Tongue (tissue), 2 donors: ENCODE measurements around the gene GCC2. TPM values are rescaled to one million over a fixed set of nuclear protein-coding genes. Genes with fewer than 3 reads are reported as not detected.
A peak's percentile ranks its signal among the peaks of the same experiment; 100 is the strongest.
"Not testable (repeated sequence)": the region's sequence is repeated elsewhere in the genome, so short reads cannot be mapped to it uniquely, and the experiment has no call there.

Source experiments
- DNase-seq: peaks from one replicate; pipeline ENCODE4 v3.0.0-alpha.2; 2015
- total RNA-seq: library from RNA; depleted of rRNA; stranded (reverse); fragments of >200 nt; gene quantifications from one replicate; pipeline ENCODE4 v1.2.3, GENCODE V29; 2014

GCC2 gene
- total RNA-seq, 1 donor from 2014 or later: 43.1 TPM

DNA sequence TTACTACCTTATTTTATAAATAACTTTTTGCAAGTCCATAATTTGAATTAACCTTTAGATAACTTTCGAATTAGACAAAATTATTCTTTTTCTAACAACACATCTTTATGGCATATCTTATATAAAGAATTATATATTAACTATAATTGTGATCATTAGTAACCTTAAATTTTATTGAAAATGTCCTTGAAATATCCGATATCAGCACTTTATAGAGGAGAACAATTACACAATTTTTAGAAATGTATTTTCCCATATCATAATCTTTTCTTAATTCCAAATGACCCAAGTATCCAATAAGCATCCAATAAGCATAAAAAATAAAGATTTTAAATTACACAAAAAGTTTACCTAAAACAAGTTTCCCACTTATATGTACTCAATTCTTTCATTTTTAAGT, 7.3 kb upstream of the GCC2 start:
- DNase-seq: no peak

DNA sequence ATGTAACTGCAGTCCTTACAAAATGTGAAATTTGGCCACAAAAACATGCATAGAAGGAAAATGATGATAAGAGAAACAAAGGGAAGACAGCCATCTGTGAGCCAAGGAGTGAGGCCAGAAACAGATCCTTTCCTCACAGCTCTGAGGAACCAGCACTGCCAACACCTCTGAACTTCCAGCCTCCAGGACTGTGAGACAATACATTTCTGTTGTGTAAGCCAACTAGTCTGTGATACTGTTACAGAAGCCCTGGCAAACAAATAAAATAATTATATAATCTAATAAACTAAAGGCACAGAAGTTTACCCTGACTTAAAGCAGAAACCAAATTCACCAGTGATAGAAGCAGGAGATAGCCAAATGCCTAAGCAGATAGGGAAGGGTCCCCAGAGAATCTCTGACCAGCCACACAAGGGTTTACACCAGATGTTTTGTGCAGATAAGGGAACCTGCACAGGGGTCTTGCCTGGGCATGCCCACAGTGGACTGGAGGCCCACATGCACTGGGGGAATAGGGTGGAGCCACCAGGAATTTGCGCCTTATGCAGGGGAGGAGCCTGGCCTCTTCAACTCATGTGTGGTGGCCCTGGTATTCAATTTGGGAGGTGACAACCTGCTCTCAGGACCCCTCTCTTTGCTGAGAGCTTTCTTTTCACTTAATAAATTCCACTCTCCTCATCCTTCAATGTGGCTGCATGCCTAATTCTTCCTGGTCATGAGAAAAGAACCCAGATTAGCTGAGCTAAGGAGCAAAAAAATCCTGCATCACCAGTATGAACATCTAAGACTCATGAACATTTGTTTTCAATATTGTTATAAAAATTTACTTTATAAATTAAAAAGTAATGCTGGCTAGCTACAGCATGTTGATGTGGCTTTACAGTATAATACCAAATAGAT, 3.8 kb upstream of the GCC2 start:
- DNase-seq: no peak

DNA sequence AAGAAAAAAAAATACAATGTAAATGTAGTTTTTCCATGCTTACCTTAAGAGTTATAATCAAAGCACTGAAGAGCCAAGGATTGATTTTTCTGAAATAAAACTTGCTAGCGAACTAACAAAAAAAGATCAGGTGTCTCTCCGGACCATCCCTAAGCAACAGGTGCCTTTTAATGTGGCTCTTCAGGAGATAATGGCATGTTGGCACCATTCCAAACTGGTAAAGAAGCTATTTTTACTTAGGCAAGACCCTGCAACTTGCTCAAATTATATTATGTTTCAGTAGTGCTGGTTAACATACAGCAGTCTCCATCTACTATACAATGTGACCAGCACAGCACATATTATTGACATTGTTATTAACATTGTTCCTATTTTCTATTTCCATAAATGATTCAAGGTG, 2.3 kb upstream of the GCC2 start:
- peak; percentile 14 for DNase-seq

DNA sequence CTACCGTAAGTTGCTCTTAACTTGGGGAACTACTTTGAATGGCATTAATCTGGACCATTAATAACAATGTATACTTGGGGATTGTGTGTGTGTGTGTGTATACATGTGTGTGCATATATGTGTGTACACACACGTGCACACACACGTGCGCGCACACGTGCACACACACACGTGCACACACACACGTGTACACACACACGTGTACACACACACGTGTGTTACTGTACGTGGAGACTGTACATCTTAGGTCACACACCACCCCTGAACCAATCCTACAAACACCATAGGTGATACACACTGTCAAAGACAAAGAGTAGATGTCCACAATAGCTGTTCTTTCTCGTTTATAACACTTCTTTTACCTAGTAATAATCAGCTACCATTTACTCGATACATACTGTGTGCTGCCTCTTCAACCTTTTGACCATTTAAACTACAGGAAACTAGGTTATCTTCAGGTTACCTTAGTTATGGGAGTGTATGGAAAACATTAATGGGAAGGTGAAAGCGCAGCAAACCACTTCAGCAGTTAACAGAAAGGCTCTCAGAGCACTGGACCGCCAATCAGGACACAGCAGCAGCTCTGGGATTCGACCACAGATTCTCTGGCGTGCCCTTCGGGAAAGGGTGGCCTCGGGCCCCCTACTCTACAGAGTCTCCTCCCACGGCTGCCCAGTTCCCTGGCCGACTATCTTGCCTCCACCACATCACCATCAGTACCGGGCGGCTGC, 894 bp upstream of the GCC2 start:
- no peak for DNase-seq

DNA sequence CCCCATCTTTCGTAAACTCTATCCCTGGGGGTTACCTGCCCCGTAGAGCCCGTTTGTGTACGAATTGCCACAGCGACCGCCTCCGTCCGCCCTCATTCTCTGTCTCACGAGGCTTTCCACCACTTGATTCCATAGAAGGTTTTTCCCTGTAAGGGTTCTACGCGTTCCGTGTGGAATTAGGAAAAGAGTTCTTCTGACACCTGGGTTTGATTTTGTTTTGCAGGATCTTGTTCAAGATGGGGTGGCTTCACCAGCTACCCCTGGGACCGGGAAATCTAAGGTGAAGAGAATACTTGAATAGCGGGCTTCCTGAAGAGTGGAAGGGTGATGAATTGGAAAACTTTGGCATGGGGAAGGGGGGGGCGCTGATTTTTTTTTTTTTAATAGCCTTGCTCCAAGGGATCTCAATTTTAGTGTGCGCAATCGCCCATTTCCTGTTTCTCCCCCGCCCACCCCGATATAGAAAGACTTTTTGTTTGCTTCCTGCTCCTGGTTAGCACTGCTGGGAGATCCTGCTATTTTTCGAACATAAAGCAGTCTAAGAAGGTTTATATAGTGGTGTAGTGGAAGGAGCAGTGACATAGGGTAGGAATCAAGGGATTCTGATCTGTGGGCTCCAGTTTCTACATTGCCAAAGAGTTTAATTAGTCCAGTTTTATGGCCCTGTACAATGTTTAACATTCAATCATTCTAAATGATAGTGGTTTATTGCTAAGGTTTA, 564 bp downstream of the GCC2 start:
- DNase-seq: peak; percentile 61

DNA sequence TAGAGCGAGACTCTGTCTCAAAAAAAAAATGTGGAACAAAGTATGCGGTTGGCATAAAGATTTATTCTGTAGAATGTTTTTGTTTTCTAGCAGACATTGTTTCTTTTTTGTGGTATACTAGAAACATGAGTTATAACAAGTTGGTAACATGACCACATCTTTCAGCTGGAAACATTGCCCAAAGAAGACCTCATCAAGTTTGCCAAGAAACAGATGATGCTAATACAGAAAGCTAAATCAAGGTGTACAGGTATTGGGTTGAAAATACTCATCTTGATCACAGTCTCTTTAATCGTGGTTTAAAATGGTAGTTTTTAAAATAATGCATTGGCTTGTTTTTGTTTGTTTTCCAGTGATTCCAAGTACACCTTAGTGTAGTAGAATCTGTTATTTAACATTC, 1.9 kb downstream of the GCC2 start:
- no peak for DNase-seq

DNA sequence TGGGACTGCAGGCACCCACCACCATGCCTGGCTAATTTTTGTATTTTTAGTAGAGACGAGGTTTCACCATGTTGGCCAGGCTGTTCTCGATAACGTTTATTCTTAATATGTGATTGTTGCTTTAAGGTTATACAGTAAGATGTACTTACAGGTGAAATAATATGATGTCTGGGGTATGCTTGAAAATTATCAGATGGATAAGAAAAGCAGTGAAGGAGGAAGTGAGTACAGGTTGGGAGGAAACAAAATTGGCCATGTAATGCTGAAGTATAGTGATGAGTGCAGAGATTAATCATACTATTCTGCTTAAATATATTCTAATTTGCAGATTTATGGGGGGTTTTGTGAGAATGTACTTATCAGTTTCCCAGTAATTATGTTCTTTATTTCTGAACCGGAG, 3.0 kb downstream of the GCC2 start:
- DNase-seq: no peak

DNA sequence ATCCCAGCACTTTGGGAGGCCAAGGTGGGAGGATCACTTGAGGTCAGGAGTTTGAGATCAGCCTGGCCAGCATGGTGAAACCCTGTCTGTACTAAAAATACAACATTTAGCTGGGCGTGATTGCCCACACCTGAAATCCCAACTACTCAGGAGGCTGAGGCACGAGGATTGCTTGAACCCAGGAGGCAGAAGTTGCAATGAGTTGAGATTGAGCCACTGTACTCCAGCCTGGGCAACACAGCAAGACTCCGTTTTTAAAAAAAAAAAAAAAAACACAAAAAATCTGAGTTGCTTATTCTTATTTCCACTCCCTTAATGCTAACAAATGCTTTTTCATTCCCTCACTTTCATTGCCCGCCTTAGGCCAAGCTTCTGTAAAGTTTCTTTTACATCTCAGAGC, 4.5 kb downstream of the GCC2 start:
- DNase-seq: not testable (repeated sequence)

DNA sequence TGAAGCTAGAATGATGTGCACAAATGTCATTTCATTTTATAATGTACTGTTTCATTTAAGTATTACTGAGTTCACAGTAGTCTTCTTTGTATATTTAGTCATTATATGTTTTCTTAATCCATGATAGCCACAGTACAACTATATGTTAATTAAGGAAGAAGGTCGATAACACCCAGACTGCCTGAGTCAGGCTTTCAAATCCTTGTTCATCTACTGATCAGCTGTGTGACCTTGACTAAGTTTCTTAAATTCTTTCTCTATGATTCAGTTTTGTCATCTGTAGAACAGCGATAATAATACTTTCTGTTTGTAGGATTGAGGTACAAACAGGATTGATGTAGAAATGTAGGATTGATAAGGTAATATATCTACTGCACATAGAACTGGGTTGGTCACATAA, 5.4 kb downstream of the GCC2 start:
- DNase-seq: no peak

DNA sequence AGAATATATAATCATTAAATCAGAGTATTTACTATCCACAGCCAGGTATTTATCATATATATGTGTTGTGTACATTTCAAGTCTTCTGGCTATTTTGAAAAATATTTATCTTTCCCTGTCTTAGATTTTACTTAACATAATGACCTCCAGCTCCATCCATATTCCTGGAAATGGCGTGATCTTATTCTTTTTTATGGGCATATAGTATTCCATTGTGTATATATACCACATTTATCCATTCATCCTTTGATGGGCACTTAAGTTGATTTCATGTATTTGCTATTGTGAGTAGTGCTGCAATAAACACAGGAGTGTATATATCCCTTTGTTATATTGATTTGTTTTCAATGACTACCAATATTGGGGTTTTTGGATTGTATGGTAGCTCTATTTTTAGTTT, 6.6 kb downstream of the GCC2 start:
- DNase-seq: no peak

DNA sequence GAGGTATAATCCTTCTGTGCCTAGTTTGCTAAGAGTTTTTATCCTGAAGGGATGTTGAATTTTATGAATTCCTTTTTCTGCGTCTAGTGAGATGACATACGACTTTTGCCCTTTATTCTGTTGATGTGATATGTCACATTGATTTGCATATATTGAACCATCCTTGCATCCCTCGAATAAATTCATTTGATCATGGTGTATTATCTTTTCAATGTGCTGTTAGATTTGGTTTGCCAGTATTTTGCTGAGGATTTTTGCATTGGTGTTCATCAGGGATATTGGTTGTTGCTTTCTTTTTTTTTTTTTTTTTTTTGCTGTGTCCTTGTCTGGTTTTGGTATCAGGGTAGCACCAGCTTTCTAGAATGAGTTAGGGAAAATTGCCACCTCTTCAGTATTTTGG, 9.1 kb downstream of the GCC2 start:
- DNase-seq: no peak

DNA sequence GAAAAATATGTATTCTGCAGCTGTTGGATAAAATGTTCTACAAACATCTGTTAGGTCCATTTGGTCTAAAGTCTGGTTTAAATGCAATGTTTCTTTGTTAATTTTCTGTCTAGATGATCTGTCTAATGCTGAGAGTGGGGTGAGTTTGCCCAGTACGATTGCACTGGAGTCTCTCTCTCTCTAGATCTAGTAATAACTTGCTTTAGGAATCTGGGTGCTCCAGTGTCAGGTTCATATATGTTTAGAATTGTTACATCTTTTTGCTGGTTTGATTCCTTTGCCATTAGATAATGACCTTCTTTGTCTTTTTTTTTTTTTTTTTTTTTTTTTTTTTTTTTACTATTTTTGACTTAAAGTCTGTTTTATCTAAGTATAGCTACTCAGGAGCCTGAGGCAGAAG, 10.4 kb downstream of the GCC2 start:
- no peak for DNase-seq

DNA sequence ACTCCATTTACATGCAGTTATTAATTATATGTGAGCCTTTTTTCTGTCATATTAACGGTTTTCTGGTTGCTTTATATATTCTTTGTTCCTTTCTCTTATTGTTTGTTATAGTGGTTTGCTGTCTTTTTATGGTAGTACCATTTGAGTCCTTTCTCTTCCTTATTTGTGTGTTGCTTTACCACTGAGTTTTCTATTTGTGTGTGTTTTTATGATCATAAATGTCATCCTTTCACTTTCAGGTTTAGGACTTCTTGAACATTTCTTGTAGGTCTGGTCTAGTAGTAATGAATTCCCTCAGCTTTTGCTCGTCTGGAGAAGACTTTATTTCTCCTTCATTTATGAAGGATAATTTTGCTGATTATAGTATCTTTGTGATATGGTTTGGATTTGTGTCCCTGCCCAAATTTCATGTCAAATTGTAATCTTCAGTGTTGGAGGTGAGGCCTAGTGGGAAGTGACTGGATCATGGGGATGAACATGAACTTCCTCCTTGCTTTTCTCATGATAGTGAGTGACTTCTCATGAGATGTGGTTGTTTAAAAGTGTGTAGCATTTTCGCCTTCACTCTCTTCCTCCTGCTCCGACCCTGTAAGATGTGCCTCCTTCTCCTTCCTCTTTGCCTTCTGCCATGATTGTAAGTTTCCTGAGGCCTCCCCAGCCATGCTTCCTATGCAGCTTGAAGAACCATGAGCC, 11.5 kb downstream of the GCC2 start:
- DNase-seq: no peak

DNA sequence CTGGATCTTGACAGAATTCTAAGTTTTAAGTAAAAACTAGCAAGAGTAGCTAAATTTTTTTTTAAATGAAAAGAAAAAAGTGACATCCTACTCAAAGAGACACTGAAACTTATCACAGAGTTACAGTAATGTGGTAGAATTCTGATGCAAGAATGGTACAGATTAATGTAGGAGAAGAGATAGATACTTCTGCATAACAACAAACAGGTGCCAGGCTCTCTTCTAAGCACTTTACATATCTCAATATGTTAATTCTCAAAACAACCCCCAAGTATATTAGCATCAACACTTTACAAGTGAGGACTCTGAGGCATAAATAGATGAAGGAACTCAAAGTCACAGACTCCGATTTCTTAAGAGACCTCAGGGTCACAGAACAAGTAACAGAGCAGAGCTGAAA, 28.1 kb downstream of the GCC2 start:
- no peak for DNase-seq

DNA sequence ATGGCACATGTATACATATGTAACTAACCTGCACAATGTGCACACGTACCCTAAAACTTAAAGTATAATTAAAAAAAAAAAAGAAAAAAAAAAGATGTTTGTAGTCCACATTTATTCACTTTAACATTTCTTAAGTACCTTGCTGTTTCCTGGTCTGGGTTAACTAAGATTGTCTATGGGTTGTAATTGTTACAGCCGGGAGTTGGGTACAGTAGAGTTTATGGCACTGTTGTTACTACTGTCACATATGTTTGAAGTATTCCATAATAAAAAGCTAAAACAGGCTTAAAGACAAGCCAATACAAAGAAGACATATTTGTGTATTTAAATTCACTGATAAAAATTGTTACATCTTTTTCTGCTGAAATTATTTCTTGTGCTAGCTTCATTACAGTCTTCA, 36.2 kb downstream of the GCC2 start:
- no peak for DNase-seq

DNA sequence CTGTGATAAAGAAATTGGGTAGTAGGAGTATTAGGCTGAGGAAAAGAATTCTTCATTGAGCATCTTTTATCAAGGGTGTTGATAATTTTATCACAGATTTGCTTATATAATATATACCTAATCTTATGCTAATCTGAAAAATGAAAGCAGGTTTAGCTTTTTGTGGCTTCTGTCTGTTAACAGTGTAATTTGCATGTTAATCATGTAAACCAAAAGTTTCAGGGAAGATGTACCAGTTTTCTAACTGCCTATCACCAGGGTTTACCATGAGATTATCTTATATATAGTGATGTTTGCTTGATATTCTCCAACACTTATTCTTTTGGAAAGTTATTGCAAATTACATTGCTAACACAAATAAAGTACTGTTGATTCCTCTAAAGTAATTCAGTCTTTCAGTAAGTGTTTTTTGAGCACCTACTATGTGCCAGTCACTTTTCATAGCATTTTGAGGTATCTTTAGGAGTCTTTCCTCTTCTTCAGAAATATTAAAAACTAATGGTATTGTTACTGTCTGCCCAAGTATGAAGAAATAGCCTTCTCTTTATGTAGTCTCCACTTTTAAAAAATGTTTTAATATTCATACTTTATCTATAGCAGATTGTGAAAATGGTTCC, 41.6 kb downstream of the GCC2 start:
- no peak for DNase-seq

DNA sequence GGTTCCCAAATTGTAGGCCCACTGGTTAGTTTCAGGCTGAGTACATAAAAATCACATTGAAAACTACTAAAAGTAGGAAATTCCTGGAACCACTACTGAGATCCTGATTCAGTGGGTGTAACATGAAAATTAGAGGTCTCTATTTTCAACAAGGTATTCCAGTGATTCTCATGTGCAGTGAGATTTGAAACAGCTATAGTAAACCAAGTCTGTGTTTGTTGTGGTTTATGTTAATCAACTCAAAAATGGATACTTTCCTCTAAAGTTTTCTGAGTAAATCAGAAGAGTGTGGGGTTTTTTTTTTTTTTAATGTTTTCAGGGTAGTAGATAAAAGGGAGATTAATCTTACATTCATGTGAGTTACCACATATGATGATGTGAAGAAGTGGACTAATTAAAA, 42.8 kb downstream of the GCC2 start:
- no peak for DNase-seq

DNA sequence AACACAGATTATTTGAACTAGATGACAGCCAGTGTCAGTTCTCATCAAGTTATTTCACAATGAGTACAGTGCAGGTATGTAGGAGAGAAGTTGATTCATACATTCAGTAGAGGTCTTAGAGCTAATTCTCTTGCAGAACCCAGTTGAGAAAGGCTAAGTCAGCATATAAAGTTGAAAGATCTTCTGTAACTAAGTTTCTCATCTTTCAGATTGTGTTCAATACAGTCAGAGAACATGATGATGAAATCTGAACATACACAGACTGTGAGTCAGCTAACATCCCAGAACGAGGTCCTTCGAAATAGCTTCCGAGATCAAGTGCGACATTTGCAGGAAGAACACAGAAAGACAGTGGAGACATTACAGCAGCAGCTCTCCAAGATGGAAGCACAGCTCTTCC, 43.4 kb downstream of the GCC2 start:
- DNase-seq: no peak

DNA sequence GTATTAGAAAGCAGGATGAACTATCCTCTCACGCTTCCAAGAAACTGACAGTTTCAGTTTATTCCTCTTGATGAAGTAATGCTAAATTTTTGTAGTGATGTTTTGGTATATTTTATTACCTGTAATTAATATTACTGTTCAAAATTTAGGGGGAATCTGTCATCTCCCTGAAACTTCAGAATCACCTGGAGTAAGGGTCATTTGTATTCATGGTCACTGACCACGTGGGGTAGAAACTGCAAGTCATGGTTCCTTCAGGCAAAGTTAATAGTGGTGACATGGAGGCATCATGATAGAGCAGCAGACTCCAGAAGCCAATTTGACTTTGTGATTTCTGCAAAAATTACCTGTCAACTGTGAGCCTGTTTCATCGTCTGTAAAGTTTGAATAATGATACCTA, 47.2 kb downstream of the GCC2 start:
- DNase-seq: not testable (repeated sequence)

DNA sequence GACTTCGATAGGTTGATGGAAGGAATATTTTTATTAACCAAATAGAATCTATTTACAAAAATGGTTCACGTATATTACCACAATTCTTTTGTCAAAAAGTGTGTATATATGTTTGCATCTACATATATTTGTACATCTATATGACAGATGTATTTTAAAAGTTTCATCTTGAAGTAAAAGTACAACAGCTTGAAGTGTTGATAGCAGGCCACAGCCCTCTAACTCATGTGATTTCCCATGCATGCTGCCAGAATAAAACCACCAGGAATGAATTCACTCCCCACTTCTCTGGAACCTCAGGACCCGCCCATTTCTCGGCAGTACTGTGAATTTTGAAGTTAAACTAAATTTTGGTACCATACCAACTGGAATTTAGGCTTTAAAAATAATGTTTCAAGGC, 58.6 kb downstream of the GCC2 start:
- DNase-seq: not testable (repeated sequence)

DNA sequence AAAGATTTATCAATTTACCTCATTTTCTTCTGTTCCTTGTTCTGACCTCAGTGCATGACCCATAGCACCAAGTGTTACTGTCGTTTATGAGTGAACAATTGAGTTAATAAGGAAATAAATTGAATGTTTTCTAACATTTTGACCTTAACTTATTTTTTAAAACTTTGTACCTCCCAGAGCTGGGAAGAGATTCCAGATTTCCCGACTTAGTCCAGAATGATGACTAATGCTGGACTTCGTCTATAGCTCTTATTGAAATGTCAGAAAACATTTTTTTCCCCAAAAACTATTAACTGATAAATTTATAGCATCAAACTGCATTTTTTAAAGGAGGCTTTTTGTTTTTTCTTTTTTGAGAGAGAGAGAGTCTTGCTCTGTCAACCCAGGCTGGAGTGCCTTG, 63.4 kb downstream of the GCC2 start:
- not testable (repeated sequence) for DNase-seq

DNA sequence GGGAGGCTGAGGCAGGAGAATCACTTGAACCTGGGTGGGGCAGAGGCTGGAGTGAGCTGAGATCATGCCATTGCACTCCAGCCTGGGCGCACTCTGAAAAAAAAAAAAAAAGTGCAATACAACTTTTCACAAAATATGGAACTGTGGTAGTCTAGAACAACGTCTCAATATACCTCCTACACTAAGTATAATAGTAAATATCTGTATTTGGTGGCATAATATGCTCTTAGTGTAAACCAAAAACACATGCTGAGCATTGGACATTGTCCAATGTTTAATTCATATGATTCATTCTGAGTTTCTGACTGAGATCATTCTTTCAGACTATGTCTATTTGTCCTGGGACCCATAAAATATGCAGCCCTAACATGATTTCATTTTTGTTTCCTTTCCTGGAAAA, 65.5 kb downstream of the GCC2 start:
- DNase-seq: not testable (repeated sequence)
